HG03520 (cell line): Measurements from ENCODE around the gene PRLR.
"Not testable (repeated sequence)": the region's sequence is repeated elsewhere in the genome, so short reads cannot be mapped to it uniquely, and the experiment has no call there.

Experiments used
- ATAC-seq: cut with Tn5 transposase; IDR thresholded peaks from one replicate; pipeline ENCODE4 v1.9.1; 2021; ENCODE audit warnings: mild to moderate bottlenecking, moderate library complexity; ENCODE audit not compliant: unreplicated experiment

PRLR gene

GRCh38 chr5:35133186-35133585 lies 97.1 kb downstream of the PRLR start:
- ATAC-seq = no peak

GRCh38 chr5:35131723-35132122 lies 98.6 kb downstream of the PRLR start:
- ATAC-seq = no peak

DNA sequence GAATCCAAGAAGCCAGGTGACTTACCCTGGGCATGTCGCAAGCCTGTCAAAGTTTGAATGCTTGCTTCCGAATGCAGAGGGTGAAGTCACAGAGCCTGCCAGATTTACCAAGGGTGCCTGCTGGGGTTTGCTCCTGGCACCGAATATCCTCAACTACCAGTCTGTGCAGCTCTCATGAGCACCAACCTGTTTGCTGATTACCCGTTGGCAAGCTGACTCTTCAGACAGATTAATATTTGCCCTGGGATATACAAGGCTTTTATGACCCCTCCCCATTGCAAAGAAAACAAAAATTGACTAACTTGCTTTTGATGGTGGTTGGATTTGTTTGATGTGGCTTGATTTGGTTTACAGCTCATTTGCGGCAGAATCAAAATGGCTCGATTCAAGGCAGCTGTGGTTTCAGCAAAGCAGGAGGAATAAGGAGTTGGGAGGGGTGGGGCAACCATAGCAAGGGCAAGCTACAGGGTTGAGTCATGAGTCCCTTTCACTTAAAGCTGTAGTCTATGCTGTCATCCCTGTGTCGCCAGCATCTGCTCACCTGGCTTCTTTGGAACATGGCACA lies 100.3 kb downstream of the PRLR start:
- no peak for ATAC-seq

DNA sequence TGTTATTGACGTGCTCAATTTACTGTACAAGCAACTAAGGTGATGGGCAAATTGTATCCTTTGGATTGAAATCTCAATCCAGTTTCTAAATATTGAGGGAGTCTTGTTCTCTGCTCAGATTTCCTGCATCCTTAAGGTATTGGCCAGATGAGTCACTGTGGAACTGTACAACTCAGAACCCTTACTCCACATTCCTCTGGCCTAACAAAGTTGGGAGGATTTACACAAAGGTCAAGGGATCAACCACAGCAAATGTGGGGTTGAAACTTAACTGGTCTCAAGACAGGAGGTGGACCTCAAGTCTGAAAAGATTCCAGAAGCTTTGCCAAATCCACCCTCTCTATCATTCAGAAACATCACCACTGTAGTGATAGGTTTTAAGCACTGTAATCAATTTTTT lies 101.0 kb downstream of the PRLR start:
- no peak for ATAC-seq

GRCh38 chr5:35127006-35127405 lies 103.3 kb downstream of the PRLR start:
- ATAC-seq = no peak

DNA sequence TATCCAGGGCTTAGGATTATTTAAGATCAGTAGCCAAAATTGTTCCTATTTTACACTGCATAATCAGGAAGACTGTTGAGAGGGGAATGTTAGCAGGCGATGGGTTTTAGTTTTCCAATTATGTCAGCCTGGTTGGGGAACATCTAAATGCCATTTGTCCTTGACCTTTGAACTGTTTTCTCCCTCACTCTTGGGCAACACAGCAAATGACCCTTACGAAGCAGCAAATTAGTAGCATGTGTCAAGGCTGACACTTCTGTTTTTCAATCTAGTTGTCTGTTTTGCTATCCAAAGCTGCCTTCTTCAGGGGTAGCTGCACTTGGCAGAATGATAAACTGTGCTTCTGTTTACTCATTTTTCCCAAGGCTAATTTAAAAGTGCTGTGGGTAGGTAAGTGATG lies 104.5 kb downstream of the PRLR start:
- ATAC-seq = no peak

- no peak for ATAC-seq
These were observed 105.4 kb downstream of the PRLR start for GRCh38 chr5:35124932-35125331.

DNA sequence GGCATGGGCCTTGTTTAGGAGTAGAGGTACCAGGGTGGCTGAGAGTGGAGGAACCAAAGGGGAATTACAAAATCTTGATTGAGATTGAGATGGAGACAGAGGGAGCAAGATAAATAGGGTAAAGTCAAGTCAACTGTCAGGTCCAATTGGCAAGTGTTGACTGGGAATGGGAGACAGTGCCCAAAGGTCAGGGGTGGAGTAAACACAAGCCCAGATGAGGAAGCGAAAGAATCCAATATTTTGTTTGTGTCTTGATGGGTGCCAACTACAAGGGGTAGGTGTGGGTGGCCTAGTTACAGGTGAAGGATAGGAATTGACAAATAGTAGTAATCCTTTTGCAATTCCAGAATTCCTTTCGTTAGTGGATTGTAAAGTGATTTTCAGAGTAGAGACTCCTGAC lies 107.5 kb downstream of the PRLR start:
- ATAC-seq = no peak

GRCh38 chr5:35120715-35121114 lies 109.6 kb downstream of the PRLR start:
- no peak for ATAC-seq

DNA sequence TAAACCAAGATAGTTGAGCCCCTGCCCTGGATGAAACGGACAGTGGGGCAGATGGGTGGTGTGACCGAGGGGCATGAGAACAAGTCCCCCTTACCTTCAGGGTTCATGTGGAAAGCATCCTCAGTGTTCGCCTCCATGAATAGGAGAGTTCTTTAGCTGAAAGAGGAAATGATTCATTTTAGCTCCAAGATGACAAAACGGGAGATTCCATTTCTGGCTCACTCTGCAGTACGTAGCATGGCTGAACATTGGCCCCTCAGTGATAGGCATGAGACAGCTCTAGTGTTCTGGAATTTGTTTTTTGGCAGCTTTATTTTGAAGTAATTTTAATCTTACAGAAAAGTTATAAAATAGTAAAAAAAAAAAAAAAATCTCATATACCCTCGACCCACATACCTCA lies 112.3 kb downstream of the PRLR start:
- ATAC-seq = peak; percentile 69

GRCh38 chr5:35115920-35116319 lies 114.4 kb downstream of the PRLR start:
- no peak for ATAC-seq

GRCh38 chr5:35114698-35115097 lies 115.6 kb downstream of the PRLR start:
- ATAC-seq = no peak

GRCh38 chr5:35112300-35112699 lies 118.0 kb downstream of the PRLR start:
- no peak for ATAC-seq

- ATAC-seq = not testable (repeated sequence)
These were observed 125.7 kb downstream of the PRLR start for GRCh38 chr5:35104550-35104949.

- no peak for ATAC-seq
These were observed 126.5 kb downstream of the PRLR start for GRCh38 chr5:35103637-35104299.

- not testable (repeated sequence) for ATAC-seq
These were observed 128.6 kb downstream of the PRLR start for GRCh38 chr5:35101720-35102119.

GRCh38 chr5:35101016-35101415 lies 129.3 kb downstream of the PRLR start:
- no peak for ATAC-seq

DNA sequence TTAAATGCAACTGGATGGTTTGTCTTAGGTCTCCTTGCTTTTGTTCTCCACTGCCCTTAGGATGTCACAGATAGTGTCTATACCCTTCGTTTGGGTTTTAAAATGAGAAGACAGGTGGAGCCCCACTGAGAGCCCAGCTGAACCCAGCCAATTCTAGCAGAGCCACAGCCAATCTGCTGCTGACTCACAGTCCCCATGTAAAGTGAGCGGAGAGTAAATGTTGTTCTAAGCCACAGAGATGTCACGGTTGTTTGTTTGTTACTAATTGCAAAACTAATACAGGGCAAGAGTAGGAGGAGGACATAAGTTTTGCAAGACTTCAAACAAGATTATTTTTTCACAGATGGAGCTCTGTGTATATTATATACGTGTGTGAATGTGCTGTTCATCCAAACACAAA lies 132.1 kb downstream of the PRLR start:
- ATAC-seq = no peak

DNA sequence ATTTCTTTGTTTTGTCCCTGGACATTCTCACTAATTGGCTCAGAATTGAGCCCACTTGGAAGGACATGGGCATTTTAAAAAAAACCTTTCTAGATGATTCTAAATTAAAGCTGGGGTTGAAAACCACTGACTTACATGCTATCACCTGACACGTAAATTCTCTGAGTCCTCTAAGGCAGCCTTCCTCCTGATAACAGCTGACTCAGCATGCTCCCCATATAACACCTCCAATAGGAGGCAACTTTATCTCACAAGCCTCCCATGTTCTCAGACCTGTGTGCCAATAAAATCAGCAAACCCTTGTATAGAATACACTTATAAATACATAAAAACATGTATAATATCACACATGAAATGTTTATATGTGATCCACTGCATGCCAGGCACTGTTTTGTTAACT lies 133.4 kb downstream of the PRLR start:
- ATAC-seq = no peak

GRCh38 chr5:35096216-35096615 lies 134.1 kb downstream of the PRLR start:
- ATAC-seq = no peak

DNA sequence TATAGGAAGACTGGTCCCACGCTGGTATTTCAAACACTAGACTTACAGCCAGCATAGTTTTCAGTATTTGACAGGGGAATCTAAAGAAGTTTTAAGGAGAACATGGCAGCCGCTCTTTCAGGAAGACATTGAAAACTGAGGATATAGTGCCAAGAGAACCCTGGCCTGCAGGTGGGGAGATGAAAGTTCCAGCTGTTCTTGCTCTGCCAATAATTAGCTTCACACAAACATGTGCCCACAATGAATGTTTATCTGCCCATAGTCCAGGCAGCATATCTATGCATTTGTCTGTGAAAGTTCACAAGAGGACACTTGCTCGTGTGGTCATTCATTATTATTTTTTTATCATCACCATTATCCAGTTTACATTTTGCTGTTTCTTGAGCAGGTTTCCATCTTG lies 134.9 kb downstream of the PRLR start:
- ATAC-seq = no peak

DNA sequence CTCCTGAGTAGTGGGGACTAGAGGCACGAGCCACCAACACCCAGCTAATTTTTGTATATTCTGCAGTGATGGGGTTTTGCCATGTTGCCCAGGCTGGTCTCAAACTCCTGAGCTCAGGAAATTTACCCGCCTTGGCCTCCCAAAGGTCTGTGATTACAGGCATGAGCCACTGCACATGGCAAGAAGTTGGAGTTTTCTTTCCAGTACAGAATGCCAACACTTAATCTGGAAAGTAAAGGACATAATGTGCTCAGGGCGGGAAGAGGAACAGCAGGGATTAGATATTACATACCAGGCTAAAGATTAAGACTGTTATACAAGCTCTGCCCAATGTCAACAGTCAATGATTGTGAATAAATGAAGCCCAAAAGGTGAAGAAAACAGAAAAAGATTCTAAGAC lies 135.3 kb downstream of the PRLR start:
- ATAC-seq = no peak

- ATAC-seq = no peak
These were observed 137.6 kb downstream of the PRLR start for GRCh38 chr5:35092703-35093102.
